ENCODE results near the gene ACSL1.
"Not testable (repeated sequence)": the region's sequence is repeated elsewhere in the genome, so short reads cannot be mapped to it uniquely, and the experiment has no call there.

Gene ACSL1

DNA sequence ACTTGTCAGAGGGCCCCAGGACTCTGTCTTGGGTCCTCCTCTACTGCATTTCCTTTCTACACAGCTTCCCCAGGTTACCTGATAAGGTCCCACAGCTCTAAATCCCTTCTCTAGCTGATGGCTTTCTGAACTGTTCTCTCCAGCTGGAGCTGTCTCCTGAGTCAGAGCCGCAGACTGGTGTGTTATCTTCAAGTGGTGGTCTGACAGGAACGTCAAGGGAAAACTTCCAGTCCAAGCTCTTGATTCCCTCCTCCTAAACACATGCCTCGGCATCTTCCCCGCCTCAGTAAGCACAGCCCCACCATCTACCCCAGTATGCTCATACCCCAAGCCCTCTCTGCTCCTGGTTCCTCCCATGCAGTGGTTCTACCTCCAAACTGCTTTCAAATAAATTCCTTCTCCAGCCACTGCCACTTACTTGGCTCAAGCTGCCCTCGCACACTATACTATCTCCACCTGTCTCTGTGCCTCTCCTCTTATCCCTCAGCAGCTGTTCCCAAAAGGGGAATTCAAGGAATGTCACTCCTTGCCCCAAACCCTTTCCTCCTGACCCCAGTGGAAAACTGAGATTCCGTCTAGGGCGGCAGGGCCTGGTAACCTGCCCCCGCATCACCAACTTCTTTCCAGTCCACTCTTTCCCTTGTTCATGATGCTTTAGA lies 74.7 kb downstream of the ACSL1 start:
- Histone ChIP-seq H3K27ac (no peak overlapping the region), H3K4me3 (no peak overlapping the region)
- TF ChIP-seq, protein P1, sequence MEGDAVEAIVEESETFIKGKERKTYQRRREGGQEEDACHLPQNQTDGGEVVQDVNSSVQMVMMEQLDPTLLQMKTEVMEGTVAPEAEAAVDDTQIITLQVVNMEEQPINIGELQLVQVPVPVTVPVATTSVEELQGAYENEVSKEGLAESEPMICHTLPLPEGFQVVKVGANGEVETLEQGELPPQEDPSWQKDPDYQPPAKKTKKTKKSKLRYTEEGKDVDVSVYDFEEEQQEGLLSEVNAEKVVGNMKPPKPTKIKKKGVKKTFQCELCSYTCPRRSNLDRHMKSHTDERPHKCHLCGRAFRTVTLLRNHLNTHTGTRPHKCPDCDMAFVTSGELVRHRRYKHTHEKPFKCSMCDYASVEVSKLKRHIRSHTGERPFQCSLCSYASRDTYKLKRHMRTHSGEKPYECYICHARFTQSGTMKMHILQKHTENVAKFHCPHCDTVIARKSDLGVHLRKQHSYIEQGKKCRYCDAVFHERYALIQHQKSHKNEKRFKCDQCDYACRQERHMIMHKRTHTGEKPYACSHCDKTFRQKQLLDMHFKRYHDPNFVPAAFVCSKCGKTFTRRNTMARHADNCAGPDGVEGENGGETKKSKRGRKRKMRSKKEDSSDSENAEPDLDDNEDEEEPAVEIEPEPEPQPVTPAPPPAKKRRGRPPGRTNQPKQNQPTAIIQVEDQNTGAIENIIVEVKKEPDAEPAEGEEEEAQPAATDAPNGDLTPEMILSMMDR (IDR thresholded peaks at IDR 0.05): no peak
- no peak for DNase-seq (ENCODE audit: low spot score)

- TF ChIP-seq, protein P1 (IDR thresholded peaks at IDR 0.05): no peak
- no peak for DNase-seq (ENCODE audit: low spot score)
- Histone ChIP-seq H3K27ac (peak overlapping the region; percentile 55 to 77), H3K4me3 (no peak overlapping the region)
These were observed 77.5 kb downstream of the ACSL1 start for GRCh38 chr4:184748251-184748652.

- TF ChIP-seq, protein P1 (IDR thresholded peaks at IDR 0.05): no peak
- DNase-seq (ENCODE audit: low spot score): no peak
- Histone ChIP-seq H3K27ac (peak overlapping the region; percentile 77 to 86), H3K4me3 (peak overlapping the region; percentile 59)
These were observed 78.5 kb downstream of the ACSL1 start for GRCh38 chr4:184747034-184747830.

DNA sequence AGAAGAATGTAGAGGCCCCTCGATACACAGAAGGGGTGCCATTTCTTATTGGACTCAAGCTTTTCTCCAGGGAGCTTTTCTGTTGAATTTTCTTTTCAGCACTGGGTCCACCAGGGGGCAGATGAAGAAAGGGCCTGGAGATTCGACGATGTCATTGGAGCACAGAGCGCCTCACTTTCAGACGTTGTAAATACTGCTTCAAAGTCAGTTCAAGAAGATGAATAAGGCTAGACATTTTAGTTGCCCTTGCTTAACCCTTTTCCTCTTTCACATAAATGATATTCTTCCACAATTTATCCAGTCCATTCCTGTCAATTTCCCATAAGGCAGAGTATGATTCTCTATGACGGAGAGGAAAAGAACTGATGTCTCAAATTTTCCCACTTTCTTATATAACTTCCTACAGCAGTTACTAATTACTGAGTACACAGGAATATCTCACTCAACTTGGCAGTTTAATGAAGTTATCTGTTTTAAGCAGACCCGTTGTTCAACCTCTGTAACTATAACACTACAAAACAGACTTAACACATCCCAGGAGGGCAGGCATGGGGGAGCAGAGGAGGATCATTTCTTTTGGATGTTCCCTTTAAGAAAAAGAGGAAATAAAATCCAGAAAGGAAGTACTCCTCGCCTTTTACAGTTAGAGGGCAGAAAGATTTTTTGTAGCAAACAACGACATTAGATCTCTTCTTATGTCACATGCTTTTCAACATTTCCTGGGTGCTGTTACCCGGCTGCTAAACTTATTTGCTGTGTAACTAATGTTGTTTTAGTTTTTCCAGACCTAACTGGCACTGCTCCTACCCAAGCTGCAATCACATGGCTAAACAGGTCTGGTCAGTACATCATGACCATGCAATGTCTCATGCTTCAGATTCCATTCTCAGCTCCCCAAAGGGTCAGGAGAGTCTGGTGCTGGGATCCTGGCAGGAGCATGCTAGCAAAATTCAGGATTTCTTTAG lies 79.7 kb downstream of the ACSL1 start:
- DNase-seq (ENCODE audit: low spot score): no peak
- Histone ChIP-seq H3K4me3 (peak overlapping the region; percentile 59), H3K27ac (peak overlapping the region; percentile 77 to 86)
- TF ChIP-seq, protein P1 (IDR thresholded peaks at IDR 0.05): peak; percentile 57

GRCh38 chr4:184744236-184744635 lies 81.5 kb downstream of the ACSL1 start:
- H3K27ac ChIP-seq: no peak overlapping the region
- no peak for DNase-seq (ENCODE audit: low spot score)
- TF ChIP-seq, protein P1 (IDR thresholded peaks at IDR 0.05): no peak
- H3K4me3 ChIP-seq: no peak overlapping the region

DNA sequence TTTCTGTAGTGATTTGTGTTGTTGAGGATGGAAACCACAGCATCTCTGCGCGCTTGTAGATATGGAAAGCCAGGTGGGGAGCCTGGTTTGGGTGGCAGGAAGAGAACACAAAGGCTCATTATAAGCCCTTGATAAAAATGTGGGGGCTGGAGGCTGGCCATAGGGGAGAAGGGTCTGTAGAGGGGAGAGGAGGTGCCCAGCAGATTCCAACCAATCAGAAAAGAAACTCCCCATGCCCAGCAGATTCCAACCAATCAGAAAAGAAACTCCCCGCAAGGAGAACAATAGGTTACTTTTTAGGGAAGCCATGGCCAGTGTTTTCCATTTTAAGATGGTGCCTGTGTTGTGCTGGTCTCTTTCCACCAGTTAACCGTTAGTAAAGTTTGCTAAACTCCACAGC lies 82.1 kb downstream of the ACSL1 start:
- Histone ChIP-seq H3K27ac (no peak overlapping the region), H3K4me3 (no peak overlapping the region)
- DNase-seq (ENCODE audit: low spot score): no peak
- TF ChIP-seq, protein P1 (IDR thresholded peaks at IDR 0.05): no peak

DNA sequence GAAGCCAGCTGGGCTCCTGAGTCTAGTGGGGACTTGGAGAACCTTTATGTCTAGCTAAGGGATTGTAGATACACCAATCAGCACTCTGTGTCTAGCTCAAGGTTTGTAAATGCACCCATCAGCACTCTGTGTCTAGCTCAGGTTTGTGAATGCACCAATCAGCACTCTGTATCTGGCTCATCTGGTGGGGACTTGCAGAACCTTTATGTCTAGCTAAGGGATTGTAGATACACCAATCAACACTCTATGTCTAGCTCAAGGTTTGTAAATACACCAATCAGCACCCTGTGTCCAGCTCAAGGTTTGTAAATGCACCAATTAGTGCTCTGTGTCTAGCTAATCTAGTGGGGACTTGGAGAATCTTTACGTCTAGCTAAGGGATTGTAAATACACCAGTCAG lies 84.1 kb downstream of the ACSL1 start:
- H3K27ac ChIP-seq; DNase-seq (ENCODE audit: low spot score); H3K4me3 ChIP-seq: not testable (repeated sequence)
